ENCODE measurements around the gene ACOX1. TPM values are rescaled to one million over a fixed set of nuclear protein-coding genes. Genes with fewer than 3 reads are reported as not detected.
"Not testable (repeated sequence)": the region's sequence is repeated elsewhere in the genome, so short reads cannot be mapped to it uniquely, and the experiment has no call there.

The ACOX1 gene
- total and polyA plus RNA-seq, 2 donors from 2014 or later, result 24.7 to 60.6 TPM

GRCh38 chr17:75976175-75976848 is 2.7 kb downstream of the ACOX1 start:
- Histone ChIP-seq H3K27ac (ENCODE audit: low read depth in 2 of 2, low read length in 2 of 2) (peak overlapping the region; percentile 64 to 65), H3K4me3 (ENCODE audit: low read length in 3 of 3) (peak overlapping the region in 2 of 3 donors; percentile 44 to 57), H3K27me3 (ENCODE audit: control insufficient read depth, insufficient read depth, low read length) (no peaks in the 10 kb centered on the region), H3K4me1 (ENCODE audit: control insufficient read depth in 2 of 3, insufficient read depth in 2 of 3, low read depth in 1 of 3, low read length in 3 of 3) (peaks cover 0 to 15% (median 4%) of the 10 kb centered on the region in 3 donors), H3K36me3 (ENCODE audit: control insufficient read depth in 2 of 3, insufficient read depth in 3 of 3, low read length in 3 of 3) (peaks cover 0 to 7% (median 3%) of the 10 kb centered on the region in 3 donors), H3K9me3 (ENCODE audit: control insufficient read depth in 2 of 3, insufficient read depth in 1 of 3, low read length in 3 of 3) (no peaks in the 10 kb centered on the region), H3K9ac (ENCODE audit: low read length in 3 of 3) (peak overlapping the region in 2 of 3 donors; percentile 45 to 48)
- no peak for TF ChIP-seq CTCF (IDR thresholded peaks at IDR 0.05; ENCODE audit: borderline replicate concordance, extremely low read depth, insufficient read depth)
- no peak for DNase-seq
- no peak for FAIRE-seq
- intact Hi-C loops (cut with DNase I), result no loop called here

DNA sequence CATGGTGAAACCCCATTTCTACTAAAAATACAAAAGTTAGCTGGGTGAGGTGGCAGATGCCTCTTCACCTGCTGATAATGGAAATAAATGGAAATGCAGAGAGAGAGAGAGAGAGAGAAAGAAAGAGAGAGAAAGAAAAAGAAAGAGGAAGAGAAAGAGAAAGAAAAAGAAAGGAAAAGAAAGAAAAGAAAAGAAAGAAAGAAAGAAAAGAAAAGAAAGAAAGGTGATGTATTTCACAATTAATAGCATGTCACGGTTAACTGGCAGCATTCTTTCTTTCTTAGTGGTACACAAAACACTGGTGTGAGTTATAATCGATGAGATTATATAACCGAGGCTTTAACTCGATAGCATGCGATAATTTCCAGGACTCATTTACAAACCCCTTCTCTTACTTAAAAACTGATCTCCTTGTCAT is 3.2 kb downstream of the ACOX1 start:
- Histone ChIP-seq H3K27me3 (ENCODE audit: control insufficient read depth, insufficient read depth, low read length) (no peaks in the 10 kb centered on the region), H3K36me3 (ENCODE audit: control insufficient read depth in 2 of 3, insufficient read depth in 3 of 3, low read length in 3 of 3) (peaks cover 0 to 7% (median 3%) of the 10 kb centered on the region in 3 donors), H3K9ac (ENCODE audit: low read length in 3 of 3) (peak overlapping the region in 2 of 3 donors; percentile 45 to 48), H3K9me3 (ENCODE audit: control insufficient read depth in 2 of 3, insufficient read depth in 1 of 3, low read length in 3 of 3) (no peaks in the 10 kb centered on the region), H3K4me1 (ENCODE audit: control insufficient read depth in 2 of 3, insufficient read depth in 2 of 3, low read depth in 1 of 3, low read length in 3 of 3) (peaks cover 0 to 15% (median 4%) of the 10 kb centered on the region in 3 donors), H3K4me3 (ENCODE audit: low read length in 3 of 3) (peak overlapping the region in 2 of 3 donors; percentile 44 to 57), H3K27ac (ENCODE audit: low read depth in 2 of 2, low read length in 2 of 2) (peak overlapping the region; percentile 19 to 62)
- TF ChIP-seq CTCF (IDR thresholded peaks at IDR 0.05; ENCODE audit: borderline replicate concordance, extremely low read depth, insufficient read depth), result no peak
- intact Hi-C loops (cut with DNase I), result no loop called here
- FAIRE-seq (no peak), DNase-seq (no peak)

- DNase-seq; H3K9ac ChIP-seq (ENCODE audit: low read length in 3 of 3): not testable (repeated sequence)
Measured at GRCh38 chr17:75975187-75975586, 3.8 kb downstream of the ACOX1 start.

DNA sequence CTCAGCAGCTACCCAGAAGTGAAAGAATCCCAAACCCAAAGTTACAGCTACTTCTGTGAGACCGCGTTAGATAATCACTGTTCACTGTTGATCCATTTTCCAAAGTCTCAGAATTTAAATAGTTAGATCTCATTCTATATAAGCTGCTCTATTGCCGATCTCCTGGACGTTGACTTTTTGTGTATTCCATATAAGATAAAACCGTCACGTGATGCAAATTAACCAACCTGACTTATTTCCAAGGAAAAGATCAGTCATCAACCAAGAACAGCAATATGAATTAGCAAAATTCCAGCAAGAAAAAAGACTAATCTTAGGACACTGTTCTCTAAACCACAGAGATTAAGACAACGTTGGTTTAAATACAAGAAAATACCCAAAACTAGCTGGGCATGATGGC is 8.3 kb downstream of the ACOX1 start:
- DNase-seq (no peak), FAIRE-seq (no peak)
- Histone ChIP-seq H3K9ac (ENCODE audit: low read length in 3 of 3) (no peak overlapping the region), H3K27ac (ENCODE audit: low read depth in 2 of 2, low read length in 2 of 2) (no peak overlapping the region), H3K4me1 (ENCODE audit: control insufficient read depth in 2 of 3, insufficient read depth in 2 of 3, low read depth in 1 of 3, low read length in 3 of 3) (peaks cover 0 to 4% (median 0%) of the 10 kb centered on the region in 3 donors), H3K4me3 (ENCODE audit: low read length in 3 of 3) (no peak overlapping the region), H3K9me3 (ENCODE audit: control insufficient read depth in 2 of 3, insufficient read depth in 1 of 3, low read length in 3 of 3) (no peaks in the 10 kb centered on the region), H3K27me3 (ENCODE audit: control insufficient read depth, insufficient read depth, low read length) (no peaks in the 10 kb centered on the region), H3K36me3 (ENCODE audit: control insufficient read depth in 2 of 3, insufficient read depth in 3 of 3, low read length in 3 of 3) (peaks cover 2 to 7% (median 7%) of the 10 kb centered on the region in 3 donors)
- intact Hi-C loops (cut with DNase I), result no loop called here
- TF ChIP-seq CTCF (IDR thresholded peaks at IDR 0.05; ENCODE audit: borderline replicate concordance, extremely low read depth, insufficient read depth), result no peak

More at GRCh38 chr17:75975187-75975586, 3.8 kb downstream of the ACOX1 start:
- Histone ChIP-seq H3K4me1 (ENCODE audit: control insufficient read depth in 2 of 3, insufficient read depth in 2 of 3, low read depth in 1 of 3, low read length in 3 of 3) (peaks cover 0 to 15% (median 4%) of the 10 kb centered on the region in 3 donors), H3K4me3 (ENCODE audit: low read length in 3 of 3) (peak overlapping the region in 1 of 3 donors; percentile 44)
- intact Hi-C loops (cut with DNase I); H3K27ac ChIP-seq (ENCODE audit: low read depth in 2 of 2, low read length in 2 of 2); H3K36me3 ChIP-seq (ENCODE audit: control insufficient read depth in 2 of 3, insufficient read depth in 3 of 3, low read length in 3 of 3); H3K27me3 ChIP-seq (ENCODE audit: control insufficient read depth, insufficient read depth, low read length); FAIRE-seq; H3K9me3 ChIP-seq (ENCODE audit: control insufficient read depth in 2 of 3, insufficient read depth in 1 of 3, low read length in 3 of 3): not testable (repeated sequence)
